ENCODE results near the gene LRRC8D.

LRRC8D gene

DNA sequence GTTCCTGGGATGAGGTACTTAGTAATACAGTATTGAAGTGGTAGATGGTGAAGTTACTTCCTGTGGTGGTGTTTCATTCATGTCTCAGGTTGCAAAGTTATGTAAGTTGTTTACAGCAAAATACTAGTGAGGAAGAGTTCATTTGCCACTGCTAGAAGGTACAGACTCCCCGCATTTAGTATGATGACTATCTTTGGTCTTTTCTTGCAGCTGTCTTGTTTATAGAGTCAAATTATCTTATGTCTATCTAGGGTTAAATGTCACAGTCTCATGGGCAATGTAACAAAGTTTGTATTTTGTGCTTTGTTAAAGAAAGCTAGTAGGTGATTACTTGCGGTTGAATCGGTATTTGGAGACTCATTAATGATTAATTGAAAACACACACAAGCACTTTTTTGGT, 50.2 kb downstream of the LRRC8D start:
- DNase-seq (ENCODE audit: low spot score): no peak

DNA sequence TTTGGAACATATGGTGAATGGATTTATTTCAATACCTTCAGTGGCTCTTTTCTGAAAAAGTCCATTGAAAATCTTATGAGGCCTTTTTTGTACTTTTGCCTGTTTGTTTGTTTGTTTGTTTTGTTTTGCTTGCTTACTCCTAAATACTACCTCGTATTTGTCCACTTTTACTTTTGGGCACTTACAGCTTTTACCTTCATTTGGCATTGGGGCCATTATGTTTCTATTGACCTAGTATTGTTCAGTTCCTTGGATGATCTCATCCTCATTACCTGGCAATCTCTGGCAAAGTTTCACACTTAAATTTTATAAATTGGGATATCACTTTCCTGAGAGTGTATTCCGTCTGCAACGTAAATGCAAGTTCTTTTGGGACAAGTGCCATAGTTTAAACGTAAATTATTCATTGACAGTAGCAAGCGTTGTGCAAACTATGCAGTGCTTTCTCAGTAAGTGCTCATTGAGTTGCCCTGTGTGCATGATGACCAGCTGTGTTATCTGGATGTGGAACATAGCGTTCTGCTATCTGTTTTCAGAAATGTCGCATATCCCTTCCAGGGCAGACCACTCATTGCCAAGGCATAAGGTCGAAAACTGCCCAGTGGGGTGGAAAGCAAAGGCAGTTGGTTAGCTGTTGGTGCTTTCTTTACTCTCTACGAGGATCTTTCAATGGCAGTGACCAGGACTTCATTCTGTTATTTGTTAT, 51.1 kb downstream of the LRRC8D start:
- DNase-seq (ENCODE audit: low spot score): no peak

GRCh38 chr1:89872567-89872966, 51.7 kb downstream of the LRRC8D start:
- DNase-seq (ENCODE audit: low spot score): no peak

GRCh38 chr1:89873288-89873687, 52.5 kb downstream of the LRRC8D start:
- no peak for DNase-seq (ENCODE audit: low spot score)

DNA sequence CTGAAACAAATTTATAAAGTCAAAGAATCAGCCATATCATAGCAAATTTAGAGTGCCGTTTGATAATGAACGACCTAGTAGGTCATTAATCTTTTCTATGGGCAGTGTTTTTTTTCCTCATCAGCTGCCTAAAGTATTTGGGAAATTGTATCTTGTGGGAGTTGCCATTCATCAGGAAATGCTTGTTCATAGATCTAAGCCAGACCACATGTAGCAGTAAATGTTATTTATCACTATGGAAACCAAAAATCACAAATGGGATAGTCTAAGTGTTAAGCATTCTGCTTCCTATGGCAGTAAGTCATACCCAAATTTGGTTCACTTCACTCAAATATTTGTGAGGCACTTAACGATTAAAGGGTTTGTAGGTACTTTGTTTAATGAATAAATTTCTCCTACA, 52.9 kb downstream of the LRRC8D start:
- DNase-seq (ENCODE audit: low spot score): no peak

GRCh38 chr1:89876463-89876862, 55.6 kb downstream of the LRRC8D start:
- DNase-seq (ENCODE audit: low spot score): no peak

- no peak for DNase-seq (ENCODE audit: low spot score)
Measured at GRCh38 chr1:89877756-89878155, 56.9 kb downstream of the LRRC8D start.

DNA sequence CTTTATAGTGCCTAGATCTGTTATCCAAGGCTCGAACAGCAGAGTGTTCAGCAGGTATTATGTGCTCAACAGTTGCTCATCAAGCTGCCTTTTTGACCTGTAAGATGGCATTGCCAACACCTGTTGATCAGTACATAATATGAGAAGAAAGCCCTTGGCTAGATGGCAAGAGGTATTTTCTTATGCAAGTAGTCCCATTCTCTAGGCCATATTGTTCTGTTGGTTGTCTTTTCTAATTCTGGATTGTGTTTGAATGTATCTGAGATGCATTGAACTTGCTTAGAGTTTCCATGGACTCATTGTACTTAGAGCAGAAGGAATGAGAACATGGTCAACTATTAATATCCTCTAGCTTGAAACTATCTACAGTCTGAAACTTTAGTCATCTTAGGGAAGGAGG, 57.4 kb downstream of the LRRC8D start:
- DNase-seq (ENCODE audit: low spot score): no peak

DNA sequence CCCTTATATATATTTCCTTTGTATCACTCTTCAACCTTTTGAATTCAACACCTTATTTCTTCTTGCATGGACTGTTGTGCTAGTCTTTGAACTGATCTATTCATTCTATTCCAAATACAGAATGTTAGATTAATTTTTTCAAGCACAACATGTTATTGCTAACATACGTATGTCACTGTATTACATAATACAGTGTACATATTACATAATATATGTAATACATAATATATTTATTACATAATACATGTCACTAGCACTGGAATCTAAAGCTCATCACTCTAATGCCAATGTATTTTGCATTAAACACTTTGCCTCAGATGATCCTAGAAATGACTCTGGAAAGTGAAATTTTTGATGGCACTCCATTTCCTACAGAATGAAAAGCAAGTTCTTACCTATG, 59.8 kb downstream of the LRRC8D start:
- DNase-seq (ENCODE audit: low spot score): no peak

DNA sequence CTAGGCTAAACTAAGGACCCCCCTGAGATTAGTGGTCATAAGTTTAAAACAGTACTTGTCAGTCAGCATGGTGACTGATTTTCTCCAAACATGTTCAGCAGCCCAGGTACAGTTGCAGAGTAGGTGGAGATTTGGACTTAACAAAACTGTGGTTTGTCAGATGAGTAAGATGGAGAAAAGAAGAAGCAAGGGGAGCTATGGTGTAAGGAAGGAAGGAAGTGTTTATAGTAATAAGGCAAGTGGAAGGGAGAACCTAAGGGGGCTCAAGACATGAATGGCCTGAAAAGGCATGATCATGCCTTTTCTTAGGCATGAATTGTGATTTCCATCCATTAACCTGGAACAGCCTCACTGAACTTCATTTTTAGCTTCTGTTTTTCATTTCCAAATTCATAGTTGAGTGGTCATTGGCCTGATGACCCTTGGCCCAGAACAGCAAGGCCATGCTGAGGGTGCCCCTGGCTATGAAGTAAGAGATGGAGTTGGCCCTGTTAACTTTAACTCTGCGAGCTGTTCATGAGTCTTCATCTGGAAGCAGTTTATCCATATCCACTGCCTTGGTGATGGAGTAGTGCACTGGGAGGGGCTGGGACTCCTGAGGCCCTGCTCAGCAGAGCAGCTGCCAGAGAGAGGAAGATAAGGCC, 60.7 kb downstream of the LRRC8D start:
- DNase-seq (ENCODE audit: low spot score): no peak

DNA sequence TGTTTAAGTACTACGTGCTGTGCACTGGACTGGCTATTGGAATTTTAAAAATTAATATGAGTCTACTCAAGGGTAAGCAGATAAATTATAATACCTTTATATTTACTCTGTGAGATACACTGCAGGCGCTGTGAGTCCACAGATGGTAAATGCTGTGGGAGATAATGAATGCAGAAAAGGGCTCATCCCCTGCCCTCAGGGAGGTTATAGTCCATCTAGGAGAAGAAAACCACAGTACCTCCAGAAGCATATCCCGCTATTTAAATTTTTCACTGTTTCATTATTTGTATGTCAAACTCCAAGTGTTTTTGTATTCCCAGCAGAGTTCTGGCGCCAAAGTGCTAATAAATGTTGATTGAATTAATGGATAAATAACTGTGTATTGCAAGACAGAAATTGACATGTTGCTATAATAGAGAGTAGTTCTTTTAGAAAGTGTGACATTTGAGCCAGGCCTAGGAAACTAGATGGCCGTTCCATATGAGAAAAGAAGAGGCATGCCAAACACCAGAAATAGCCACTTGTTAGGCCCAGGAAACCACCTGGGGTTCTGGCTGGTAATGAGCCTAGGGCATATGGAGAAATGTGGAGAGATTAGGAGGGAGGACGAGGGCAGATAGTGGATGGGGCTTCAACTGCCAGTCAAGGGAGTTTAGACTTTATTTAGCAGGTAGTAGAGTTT, 61.7 kb downstream of the LRRC8D start:
- DNase-seq (ENCODE audit: low spot score): peak; percentile 49

GRCh38 chr1:89883030-89883379, 62.2 kb downstream of the LRRC8D start:
- DNase-seq (ENCODE audit: low spot score): no peak

DNA sequence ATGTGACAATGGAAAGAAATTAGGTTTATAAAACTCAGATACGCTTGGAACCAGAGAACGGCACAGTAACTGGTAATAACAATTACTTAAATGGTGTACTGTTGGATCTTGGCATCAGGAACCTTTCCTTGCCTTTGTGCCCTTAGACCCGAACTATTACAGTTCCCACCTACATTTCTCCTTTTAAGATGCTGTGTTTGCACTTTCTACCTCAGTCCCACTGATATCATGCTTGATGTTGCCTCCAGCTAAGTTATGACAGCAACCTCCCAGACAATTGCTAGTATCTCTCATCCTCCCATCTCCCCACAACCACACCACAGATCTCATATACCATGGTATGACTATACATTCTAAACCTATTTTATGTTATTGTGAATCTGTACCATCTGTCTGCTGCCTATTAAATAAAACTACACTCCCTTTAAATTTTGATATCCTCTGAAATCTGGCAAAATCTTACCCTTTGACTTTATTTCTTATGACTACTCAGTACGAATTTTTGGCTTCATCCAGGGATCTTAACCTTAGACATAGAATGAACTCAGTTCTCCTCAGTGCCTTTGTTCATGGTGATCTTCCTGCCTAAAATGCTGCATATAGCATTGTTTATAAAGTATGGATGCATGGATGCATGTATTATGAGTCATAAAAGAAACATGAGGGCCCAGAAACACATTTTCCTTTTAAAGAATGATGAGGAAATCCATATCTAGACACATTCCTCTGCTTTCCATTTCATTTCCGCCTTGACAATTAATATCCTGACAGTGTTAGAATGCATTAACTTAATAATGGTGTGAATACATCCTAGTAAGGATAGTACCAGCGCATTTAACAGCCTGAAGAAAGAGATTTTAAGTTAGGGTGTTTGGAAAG, 64.1 kb downstream of the LRRC8D start:
- no peak for DNase-seq (ENCODE audit: low spot score)

DNA sequence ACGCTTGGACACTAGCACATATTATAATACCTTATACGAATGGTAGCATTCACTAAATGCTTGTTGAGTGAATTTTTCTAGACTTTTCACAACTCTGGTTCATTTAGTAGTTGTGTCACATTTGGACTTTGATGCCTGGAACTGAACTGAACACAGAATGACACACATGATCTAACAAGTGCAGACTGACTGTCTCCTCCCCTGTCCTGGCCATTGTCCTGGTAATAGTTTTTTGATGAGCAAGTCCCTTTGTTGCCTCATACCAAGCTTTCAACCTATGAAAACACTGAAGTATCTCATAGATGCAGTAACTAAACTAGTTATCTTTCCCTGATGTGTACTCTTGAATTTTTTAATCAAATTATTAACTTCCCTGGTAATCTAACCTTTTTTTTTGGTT, 66.4 kb downstream of the LRRC8D start:
- no peak for DNase-seq (ENCODE audit: low spot score)

DNA sequence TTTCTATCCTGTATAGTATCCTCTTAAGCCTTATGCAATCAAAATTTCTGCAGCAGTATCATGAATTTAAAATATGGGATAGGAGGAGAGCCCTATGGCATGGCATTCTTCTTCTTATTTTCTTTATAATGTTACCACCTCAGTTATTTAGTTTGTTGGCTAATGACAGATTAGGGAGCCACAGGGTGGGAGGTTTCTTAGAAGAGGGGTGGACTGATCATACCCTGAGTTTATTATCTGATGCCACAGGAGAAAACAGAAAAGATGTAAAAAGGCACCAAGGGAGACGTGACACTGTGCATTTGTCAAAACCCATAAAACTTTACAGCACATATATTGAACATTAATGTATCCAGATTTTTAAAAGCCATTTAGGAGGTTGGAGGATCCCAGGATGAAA, 66.9 kb downstream of the LRRC8D start:
- DNase-seq (ENCODE audit: low spot score): no peak

DNA sequence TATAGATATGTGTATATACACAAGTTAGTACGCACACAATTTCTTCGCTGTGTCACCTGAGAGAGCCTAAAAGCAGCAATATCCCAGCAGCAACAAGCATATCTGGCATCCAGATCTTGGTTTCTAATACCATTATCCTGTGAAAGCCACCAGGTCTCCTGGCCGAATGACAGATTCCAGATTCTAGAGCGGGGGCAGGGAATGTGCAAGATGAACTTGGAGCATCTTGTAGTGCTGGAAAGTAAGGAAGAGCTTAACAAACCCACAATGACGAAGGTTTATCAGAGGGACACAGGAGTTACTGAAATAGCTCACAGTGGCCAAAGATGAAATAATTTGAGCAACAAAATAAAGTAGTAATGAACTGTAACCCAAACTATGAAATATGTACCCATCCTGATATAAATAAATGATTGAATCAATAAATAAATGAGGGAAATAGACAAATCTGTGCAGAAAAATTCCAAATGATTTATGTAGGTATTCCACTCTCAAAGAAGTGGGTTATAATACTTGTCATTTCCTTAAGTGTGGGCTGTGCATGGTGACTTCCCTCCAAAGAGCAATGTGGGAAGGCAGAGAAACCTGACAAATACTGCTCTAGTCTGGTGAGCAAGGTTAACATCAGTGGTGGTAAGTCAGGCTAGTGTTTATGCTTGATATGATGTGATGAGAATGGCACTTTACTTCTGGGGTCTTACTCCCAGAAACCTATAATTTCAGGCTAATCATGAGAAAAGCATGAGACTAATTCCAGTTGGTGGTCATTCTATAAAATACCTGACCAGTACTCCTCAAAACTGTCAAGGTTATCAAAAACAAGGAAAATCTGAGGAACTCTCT, 67.9 kb downstream of the LRRC8D start:
- no peak for DNase-seq (ENCODE audit: low spot score)

- DNase-seq (ENCODE audit: low spot score): no peak
Measured at GRCh38 chr1:89889323-89889615, 68.4 kb downstream of the LRRC8D start.

DNA sequence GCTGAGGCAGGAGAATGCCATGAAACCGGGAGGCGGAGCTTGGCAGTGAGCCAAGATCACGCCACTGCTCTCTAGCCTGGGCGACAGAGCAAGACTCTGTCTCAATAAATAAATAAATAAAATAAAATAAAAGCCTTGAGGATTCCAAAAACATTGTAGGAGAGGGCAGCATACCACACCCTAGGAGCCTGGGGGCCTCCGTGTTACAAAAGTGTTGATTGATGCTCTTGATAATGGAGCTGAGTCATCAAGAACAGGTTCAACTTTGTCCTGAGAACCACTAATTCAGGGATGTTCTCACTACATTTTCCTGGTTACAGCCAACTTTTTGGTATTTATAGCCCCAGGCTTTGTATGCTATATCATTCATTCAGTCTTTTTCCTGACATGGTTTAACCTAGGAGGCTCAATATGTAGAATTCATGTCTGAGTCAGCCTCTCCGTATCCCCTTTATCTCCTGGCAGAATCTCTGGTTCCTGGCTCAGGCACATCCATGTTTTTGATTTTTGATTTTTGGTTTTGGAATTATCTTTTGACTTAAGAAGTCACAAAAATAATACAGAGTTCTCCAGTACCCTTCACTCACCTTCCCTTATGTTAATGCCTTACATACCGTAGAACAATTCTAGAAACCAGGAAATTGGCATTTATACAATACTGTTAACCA, 69.4 kb downstream of the LRRC8D start:
- DNase-seq (ENCODE audit: low spot score): no peak

- DNase-seq (ENCODE audit: low spot score): no peak
Measured at GRCh38 chr1:89892816-89893215, 72.0 kb downstream of the LRRC8D start.

DNA sequence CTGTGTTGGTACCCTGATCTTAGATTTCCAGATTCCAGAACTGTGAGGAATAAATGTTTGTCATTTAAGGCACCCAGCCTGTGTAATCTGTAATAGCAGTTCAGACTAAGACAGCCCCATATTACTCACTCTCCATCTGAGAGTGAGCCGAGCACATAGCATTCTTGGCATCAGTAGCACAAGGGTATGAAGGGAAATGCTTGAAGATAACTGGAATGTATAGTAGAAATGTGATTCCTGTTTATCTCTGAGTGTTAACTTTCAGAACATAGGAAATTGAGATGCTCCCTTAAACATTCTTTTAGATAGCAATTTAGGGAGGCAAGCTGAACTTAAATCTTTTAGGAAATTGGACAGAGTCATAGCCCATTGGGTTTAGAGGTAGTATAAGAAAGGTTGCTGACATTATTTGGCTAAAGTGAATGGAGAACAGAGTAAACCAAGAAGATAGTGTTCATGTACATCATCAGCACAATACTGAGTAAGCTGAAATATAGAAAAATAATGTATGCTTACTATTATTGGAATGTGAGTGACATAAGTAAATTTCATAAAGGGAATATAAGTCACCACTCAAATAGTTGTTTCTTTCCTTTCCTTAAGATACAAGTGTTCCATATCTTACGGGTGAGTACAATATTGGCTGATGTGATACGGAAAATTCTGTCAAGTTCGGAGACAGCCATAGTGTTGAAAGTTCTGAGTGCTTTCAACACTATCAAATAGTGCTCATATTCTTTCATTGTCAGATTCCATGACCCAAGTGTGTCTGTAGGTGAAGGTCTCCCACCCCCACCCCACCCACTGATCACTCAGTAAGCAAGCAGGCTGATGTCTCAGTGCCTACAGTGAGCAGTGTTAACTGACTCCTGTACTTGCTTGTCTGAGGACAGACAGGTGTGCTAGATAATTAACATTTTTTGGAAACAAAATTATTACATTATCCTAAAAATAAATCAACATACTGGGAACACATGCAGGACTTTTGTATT, 73.7 kb downstream of the LRRC8D start:
- no peak for DNase-seq (ENCODE audit: low spot score)
